ENCODE data around the gene SDK1. TPM values are rescaled to one million over a fixed set of nuclear protein-coding genes. Genes with fewer than 3 reads are reported as not detected.

The SDK1 gene
- total RNA-seq, 1 donor, result 0.43 TPM

DNA sequence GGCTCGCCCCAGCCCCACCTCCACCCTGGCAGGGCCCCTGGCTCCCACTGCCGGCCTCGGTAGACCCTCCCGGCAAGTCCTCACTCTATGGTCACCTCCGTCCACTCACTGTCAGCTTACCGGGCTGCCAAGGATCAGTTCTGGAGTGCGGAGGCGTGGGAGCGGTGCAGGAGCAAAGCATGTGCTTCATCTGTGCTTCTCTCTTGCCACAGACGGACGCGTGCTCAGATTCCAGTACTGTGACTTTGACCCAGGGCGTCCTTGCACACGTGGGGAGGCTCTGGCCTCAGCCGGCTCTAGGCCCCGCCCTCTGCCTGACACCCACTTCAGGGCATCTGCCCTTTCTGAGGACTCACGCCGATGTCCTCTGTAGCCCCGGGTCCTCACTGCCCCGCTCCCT, 833.6 kb downstream of the SDK1 start:
- no peak for DNase-seq (ENCODE audit: low read depth)
- no peak overlapping the region for H3K4me3 ChIP-seq (ENCODE audit: low read depth, low read length)
- TF ChIP-seq, protein P1, sequence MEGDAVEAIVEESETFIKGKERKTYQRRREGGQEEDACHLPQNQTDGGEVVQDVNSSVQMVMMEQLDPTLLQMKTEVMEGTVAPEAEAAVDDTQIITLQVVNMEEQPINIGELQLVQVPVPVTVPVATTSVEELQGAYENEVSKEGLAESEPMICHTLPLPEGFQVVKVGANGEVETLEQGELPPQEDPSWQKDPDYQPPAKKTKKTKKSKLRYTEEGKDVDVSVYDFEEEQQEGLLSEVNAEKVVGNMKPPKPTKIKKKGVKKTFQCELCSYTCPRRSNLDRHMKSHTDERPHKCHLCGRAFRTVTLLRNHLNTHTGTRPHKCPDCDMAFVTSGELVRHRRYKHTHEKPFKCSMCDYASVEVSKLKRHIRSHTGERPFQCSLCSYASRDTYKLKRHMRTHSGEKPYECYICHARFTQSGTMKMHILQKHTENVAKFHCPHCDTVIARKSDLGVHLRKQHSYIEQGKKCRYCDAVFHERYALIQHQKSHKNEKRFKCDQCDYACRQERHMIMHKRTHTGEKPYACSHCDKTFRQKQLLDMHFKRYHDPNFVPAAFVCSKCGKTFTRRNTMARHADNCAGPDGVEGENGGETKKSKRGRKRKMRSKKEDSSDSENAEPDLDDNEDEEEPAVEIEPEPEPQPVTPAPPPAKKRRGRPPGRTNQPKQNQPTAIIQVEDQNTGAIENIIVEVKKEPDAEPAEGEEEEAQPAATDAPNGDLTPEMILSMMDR (IDR thresholded peaks at IDR 0.05; ENCODE audit: insufficient read depth, low read depth, low read length), result no peak

- no peak overlapping the region for H3K4me3 ChIP-seq (ENCODE audit: low read depth, low read length)
- DNase-seq (ENCODE audit: low read depth), result no peak
- TF ChIP-seq, protein P1 (IDR thresholded peaks at IDR 0.05; ENCODE audit: insufficient read depth, low read depth, low read length), result no peak
Observed at GRCh38 chr7:4135301-4135700, 834.2 kb downstream of the SDK1 start.

DNA sequence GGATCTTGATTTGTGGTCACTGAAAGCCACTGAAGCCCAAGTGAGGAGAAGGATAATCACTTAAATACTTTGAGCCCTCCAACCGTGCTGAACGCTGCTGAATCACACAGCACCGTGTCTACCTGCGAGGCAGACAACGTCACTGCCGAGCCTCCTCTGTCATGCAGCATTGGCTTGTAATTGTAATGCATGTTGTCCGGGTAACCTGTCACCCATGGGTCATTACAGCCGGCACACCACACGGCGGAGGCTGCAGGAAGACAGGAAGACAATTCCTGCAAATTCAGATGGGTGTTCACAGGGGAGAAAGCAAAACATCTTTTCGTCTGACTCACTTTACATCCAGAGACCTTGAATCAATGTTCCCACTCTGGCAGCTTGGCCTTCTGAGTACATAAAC, 835.0 kb downstream of the SDK1 start:
- H3K4me3 ChIP-seq (ENCODE audit: low read depth, low read length), result no peak overlapping the region
- no peak for DNase-seq (ENCODE audit: low read depth)
- TF ChIP-seq, protein P1 (IDR thresholded peaks at IDR 0.05; ENCODE audit: insufficient read depth, low read depth, low read length), result no peak

DNA sequence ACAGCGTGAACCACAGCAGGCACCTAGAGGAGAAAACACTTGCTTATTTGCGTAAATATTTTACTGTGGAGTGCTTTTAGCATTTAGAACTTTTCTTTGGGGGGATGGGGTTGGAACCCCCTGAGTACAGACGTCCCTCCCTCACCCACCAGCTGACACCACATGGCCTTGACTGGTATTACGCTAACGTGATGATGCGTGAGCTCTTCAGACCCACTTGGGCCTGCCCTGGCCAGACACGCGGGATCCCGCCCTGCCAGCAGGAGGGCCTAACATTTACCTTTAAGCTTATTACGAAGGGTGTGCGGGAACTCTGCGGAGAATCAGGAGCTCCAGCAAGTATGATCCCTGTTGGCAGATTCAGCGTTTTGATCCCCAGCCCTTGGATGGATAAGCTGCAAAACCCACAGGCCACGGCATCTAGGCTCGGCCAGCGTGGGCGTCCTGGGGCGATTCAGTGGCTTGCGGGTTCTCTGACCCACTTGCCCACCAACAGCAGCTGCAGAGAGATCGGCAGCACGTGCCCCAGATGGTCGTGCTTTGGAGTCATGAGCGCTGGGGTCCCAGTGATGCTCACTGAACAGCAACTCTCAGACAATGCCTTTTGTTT, 835.6 kb downstream of the SDK1 start:
- TF ChIP-seq, protein P1 (IDR thresholded peaks at IDR 0.05; ENCODE audit: insufficient read depth, low read depth, low read length), result no peak
- H3K4me3 ChIP-seq (ENCODE audit: low read depth, low read length), result no peak overlapping the region
- no peak for DNase-seq (ENCODE audit: low read depth)

DNA sequence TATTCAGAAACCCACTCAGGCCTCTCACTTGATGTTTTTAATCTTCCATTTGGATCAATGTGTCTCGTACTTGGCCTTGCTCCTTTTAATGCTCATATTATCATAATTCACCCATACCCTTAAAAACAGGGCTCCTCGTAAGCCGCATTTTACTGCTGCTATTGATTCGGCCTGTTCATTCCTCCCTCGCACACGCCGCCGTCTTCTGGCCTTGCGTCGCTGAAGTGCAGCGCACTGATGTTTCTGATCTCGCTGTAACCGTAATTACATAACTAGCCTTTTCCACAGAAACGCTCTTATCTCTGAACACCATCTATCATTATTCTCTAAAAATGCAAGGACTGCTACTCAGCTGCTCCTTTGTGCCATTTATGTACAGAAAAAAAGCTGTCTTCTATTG, 836.5 kb downstream of the SDK1 start:
- TF ChIP-seq, protein P1 (IDR thresholded peaks at IDR 0.05; ENCODE audit: insufficient read depth, low read depth, low read length), result no peak
- no peak overlapping the region for H3K4me3 ChIP-seq (ENCODE audit: low read depth, low read length)
- no peak for DNase-seq (ENCODE audit: low read depth)

DNA sequence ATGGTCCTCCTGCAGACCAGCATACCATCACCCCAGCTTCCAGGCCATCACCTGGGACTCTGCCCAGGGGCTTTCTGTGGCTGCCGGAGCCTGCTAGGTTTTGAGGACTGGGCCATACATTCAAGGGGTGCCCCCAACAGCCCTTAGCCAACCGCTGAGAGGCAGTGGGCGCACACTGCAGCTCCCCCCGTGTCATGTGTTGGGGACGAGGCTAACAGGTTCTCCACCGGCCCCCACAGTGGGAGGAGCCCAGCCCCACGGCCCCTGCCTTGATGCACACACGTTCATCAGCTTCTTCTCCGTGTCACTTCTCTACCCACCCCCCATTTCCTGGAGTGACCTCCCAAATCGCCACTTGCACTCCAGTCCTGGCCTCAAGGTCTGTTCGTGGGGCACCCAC, 837.8 kb downstream of the SDK1 start:
- TF ChIP-seq, protein P1 (IDR thresholded peaks at IDR 0.05; ENCODE audit: insufficient read depth, low read depth, low read length), result no peak
- no peak overlapping the region for H3K4me3 ChIP-seq (ENCODE audit: low read depth, low read length)
- DNase-seq (ENCODE audit: low read depth), result no peak
